Osteocyte (in vitro differentiated cells): ENCODE measurements around the gene EXT2. TPM values are rescaled to one million over a fixed set of nuclear protein-coding genes. Genes with fewer than 3 reads are reported as not detected.

Source experiments
- DNase-seq: peaks from one replicate; pipeline ENCODE4 v3.0.0; 2021; ENCODE audit warnings: mixed read lengths; ENCODE audit not compliant: unreplicated experiment; ENCODE audit errors: extremely low spot score
- H3K27ac Mint-ChIP-seq: one replicate; pipeline ENCODE4 v1.8.0; 2021; ENCODE audit warnings: mild to moderate bottlenecking, mixed read lengths; ENCODE audit not compliant: unreplicated experiment
- H3K27me3 Mint-ChIP-seq: one replicate; pipeline ENCODE4 v1.8.0; 2021; ENCODE audit warnings: mixed read lengths; ENCODE audit not compliant: unreplicated experiment
- H3K36me3 Mint-ChIP-seq: one replicate; pipeline ENCODE4 v1.8.0; 2021; ENCODE audit warnings: mixed read lengths; ENCODE audit not compliant: unreplicated experiment
- H3K4me1 Mint-ChIP-seq: one replicate; pipeline ENCODE4 v1.8.0; 2021; ENCODE audit warnings: mixed read lengths; ENCODE audit not compliant: unreplicated experiment
- H3K4me3 Mint-ChIP-seq: one replicate; pipeline ENCODE4 v1.8.0; 2021; ENCODE audit warnings: mild to moderate bottlenecking, moderate library complexity, mixed read lengths; ENCODE audit not compliant: unreplicated experiment
- H3K9me3 Mint-ChIP-seq: one replicate; pipeline ENCODE4 v1.8.0; 2021; ENCODE audit warnings: mixed read lengths; ENCODE audit not compliant: unreplicated experiment
- total RNA-seq: library from RNA; stranded (reverse); gene quantifications from 2 replicates; pipeline ENCODE4 v1.2.1, GENCODE V29; 2021
- TF ChIP-seq, protein P1 (sequence below): fragments of 200-600 bp; sonication (generic); IDR thresholded peaks from 2 replicates; pipeline ENCODE4 v1.5.0; 2021; ENCODE audit warnings: antibody characterized with exemption, mild to moderate bottlenecking, moderate library complexity

Gene EXT2
- total RNA-seq, 1 donor from 2014 or later, result 102 TPM

DNA sequence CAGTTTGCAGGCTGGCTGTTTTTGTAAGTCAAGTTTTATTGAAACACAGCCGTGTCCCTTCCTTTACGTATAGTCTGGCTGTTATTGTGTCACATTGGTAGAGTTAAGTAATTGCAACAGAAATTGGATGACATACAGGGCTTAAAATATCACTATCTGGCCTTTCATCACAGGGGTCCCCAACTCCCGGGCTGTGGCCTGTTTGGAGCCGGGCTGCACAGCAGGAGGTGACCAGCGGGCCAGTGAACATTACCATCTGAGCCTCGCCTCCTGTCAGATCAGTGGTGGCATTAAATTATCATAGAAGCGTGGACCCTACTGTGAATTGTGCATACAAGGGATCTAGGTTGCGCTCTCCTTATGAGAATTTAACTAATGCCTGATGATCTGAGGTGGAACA is 31.7 kb downstream of the EXT2 start:
- TF ChIP-seq, protein P1, sequence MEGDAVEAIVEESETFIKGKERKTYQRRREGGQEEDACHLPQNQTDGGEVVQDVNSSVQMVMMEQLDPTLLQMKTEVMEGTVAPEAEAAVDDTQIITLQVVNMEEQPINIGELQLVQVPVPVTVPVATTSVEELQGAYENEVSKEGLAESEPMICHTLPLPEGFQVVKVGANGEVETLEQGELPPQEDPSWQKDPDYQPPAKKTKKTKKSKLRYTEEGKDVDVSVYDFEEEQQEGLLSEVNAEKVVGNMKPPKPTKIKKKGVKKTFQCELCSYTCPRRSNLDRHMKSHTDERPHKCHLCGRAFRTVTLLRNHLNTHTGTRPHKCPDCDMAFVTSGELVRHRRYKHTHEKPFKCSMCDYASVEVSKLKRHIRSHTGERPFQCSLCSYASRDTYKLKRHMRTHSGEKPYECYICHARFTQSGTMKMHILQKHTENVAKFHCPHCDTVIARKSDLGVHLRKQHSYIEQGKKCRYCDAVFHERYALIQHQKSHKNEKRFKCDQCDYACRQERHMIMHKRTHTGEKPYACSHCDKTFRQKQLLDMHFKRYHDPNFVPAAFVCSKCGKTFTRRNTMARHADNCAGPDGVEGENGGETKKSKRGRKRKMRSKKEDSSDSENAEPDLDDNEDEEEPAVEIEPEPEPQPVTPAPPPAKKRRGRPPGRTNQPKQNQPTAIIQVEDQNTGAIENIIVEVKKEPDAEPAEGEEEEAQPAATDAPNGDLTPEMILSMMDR, result no peak
- Mint-ChIP-seq H3K4me3 (no peak overlapping the region), H3K27ac (no peak overlapping the region), H3K9me3 (no peaks in the 10 kb centered on the region), H3K27me3 (no peaks in the 10 kb centered on the region), H3K4me1 (peaks cover 4% of the 10 kb centered on the region), H3K36me3 (peaks cover 29% of the 10 kb centered on the region)
- DNase-seq, result no peak

DNA sequence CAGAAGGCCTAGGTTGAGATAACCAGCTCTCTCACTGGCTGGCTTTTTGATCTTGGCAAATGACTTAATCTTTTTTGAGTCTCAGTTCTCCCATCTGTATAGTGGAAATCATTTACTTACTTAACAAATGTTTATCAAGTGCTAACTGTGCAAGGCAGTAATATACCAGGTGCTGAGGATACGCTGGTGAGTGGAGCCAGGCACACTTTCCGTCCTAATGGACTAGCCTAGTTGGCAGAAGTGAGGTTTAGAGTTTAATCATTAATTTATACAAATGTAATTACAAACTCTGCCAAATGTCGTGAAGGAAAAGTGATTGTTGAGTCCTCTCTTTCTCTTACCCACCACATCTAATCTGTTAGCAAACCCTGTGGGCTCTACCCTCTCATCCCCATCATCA is 33.3 kb downstream of the EXT2 start:
- Mint-ChIP-seq H3K27ac (no peak overlapping the region), H3K4me3 (no peak overlapping the region), H3K36me3 (peaks cover 32% of the 10 kb centered on the region), H3K4me1 (peaks cover 4% of the 10 kb centered on the region), H3K9me3 (no peaks in the 10 kb centered on the region), H3K27me3 (no peaks in the 10 kb centered on the region)
- no peak for DNase-seq
- TF ChIP-seq, protein P1, result no peak

DNA sequence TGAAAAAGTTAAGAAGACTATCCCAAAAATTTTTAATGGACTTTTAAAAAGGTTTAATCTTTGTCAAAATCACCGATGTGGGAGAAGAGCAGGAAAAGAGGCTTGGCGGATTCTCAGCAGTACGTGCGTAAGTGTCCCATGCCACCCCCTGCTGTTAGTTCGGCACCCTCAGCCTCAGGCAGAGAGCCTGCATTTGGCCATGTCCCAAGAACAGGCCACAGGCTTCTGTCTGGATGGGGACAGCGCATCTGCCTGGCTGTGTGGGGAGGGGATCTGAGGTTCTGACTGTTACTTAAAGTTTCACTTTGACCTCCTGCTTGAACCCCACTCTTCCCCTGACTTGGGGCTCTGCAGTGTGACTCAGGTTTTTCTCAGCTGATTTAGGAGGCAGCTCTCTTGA is 35.3 kb downstream of the EXT2 start:
- H3K36me3 Mint-ChIP-seq, result peaks cover 33% of the 10 kb centered on the region
- no peak overlapping the region for H3K4me3 Mint-ChIP-seq
- TF ChIP-seq, protein P1, result no peak
- no peak for DNase-seq
- H3K4me1 Mint-ChIP-seq, result peaks cover 4% of the 10 kb centered on the region
- no peak overlapping the region for H3K27ac Mint-ChIP-seq
- no peaks in the 10 kb centered on the region for H3K27me3 Mint-ChIP-seq
- no peaks in the 10 kb centered on the region for H3K9me3 Mint-ChIP-seq

DNA sequence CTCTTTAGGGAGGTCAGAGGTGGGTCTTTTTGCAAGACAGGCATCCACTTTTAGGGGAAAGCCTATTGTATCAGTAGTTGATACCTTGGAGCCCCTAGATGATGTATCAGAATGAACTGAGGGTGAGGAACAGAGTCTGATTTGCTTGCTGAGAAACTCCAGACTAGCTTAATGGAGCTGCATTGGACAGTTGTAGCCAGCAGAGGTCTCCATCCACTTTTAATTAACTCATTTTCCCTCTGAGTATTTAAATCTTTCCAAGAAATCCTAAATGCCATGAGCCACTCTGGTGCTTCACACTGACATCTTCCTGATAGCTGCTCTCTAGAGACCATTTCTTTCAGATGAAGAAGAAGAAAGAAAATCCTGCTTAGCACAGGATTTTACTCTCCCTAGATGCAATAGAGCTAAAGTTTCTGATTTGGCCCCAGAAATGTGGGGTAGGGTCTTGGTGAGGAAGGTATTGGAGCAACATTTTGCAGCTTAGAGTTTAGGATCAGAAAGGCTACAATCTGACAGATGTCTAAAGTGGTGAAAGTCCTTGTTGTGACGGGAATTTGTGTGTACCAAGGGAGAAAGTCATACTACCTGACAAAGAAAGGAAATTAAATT is 38.0 kb downstream of the EXT2 start:
- Mint-ChIP-seq H3K9me3 (no peaks in the 10 kb centered on the region), H3K4me3 (no peak overlapping the region), H3K4me1 (peaks cover 20% of the 10 kb centered on the region), H3K27ac (no peak overlapping the region), H3K36me3 (peaks cover 19% of the 10 kb centered on the region), H3K27me3 (no peaks in the 10 kb centered on the region)
- TF ChIP-seq, protein P1, result peak; percentile 77
- no peak for DNase-seq

DNA sequence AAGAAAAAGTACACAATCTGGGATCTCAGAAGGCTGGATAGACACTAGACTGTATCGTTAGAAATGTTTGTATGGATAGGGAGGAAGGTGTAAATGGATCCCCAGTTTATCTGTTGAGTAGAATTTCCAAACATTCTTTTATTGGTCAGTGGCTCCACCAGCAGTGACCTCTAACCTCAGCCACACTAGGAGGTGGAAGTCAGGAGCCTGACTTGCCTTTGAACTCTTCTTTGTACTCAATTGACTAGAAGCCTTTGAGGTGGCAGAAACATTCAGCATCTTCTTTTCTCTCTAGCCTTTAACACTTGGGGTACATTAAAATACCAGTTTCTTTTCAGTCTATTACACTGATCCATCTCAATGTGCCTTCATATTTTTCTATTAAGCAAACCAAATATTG is 39.1 kb downstream of the EXT2 start:
- peaks cover 23% of the 10 kb centered on the region for H3K36me3 Mint-ChIP-seq
- H3K4me3 Mint-ChIP-seq, result no peak overlapping the region
- TF ChIP-seq, protein P1, result no peak
- H3K27ac Mint-ChIP-seq, result no peak overlapping the region
- no peak for DNase-seq
- no peaks in the 10 kb centered on the region for H3K9me3 Mint-ChIP-seq
- peaks cover 26% of the 10 kb centered on the region for H3K4me1 Mint-ChIP-seq
- H3K27me3 Mint-ChIP-seq, result no peaks in the 10 kb centered on the region
